GM23338 (cell line): ENCODE results near the gene TENT5C. TPM values are rescaled to one million over a fixed set of nuclear protein-coding genes. Genes with fewer than 3 reads are reported as not detected.

Experiments used
- ATAC-seq: fragments of 200-7000 bp; cut with Tn5 transposase; 3 replicates; pipeline ENCODE4 v1.9.1; 2020
- DNase-seq: peaks from one replicate; pipeline ENCODE4 v3.0.0-alpha.2; 2015; ENCODE audit warnings: low spot score
- H2AFZ ChIP-seq: fragments of 200-600 bp; sonication (generic); 2 replicates; pipeline ENCODE4 v1.8.0; 2016; ENCODE audit warnings: antibody characterized with exemption, mild to moderate bottlenecking, moderate library complexity
- H3F3A ChIP-seq: fragments of 200-600 bp; sonication (generic); replicated peaks from 2 replicates; pipeline ENCODE4 v1.8.0; 2017; ENCODE audit warnings: antibody characterized with exemption, mixed run types, low read depth
- H3K27ac ChIP-seq: fragments of 200-600 bp; sonication (generic); 2 replicates; pipeline ENCODE4 v1.6.1; 2016; ENCODE audit warnings: low read depth
- H3K27me3 ChIP-seq: fragments of 200-600 bp; sonication (generic); 2 replicates; pipeline ENCODE4 v1.8.0; 2016; ENCODE audit warnings: mild to moderate bottlenecking, mixed run types, moderate library complexity; ENCODE audit not compliant: insufficient read depth
- H3K36me3 ChIP-seq: fragments of 200-600 bp; sonication (generic); 2 replicates; pipeline ENCODE4 v1.8.0; 2016; ENCODE audit warnings: mild to moderate bottlenecking; ENCODE audit not compliant: insufficient read depth
- H3K4me1 ChIP-seq: fragments of 200-600 bp; sonication (generic); 2 replicates; pipeline ENCODE4 v1.8.0; 2016; ENCODE audit warnings: mild to moderate bottlenecking, moderate library complexity; ENCODE audit not compliant: insufficient read depth
- H3K4me2 ChIP-seq: fragments of 200-600 bp; sonication (generic); 2 replicates; pipeline ENCODE4 v1.7.1; 2017; ENCODE audit warnings: mixed run types
- H3K4me3 ChIP-seq: fragments of 200-600 bp; sonication (generic); 2 replicates; pipeline ENCODE4 v1.6.1; 2016; ENCODE audit warnings: mixed run types
- H3K79me2 ChIP-seq: fragments of 200-600 bp; sonication (generic); replicated peaks from 2 replicates; pipeline ENCODE4 v1.8.0; 2017; ENCODE audit warnings: mild to moderate bottlenecking; ENCODE audit not compliant: insufficient read depth
- H3K9me2 ChIP-seq: fragments of 200-600 bp; sonication (generic); 2 replicates; pipeline ENCODE4 v1.8.0; 2017; ENCODE audit not compliant: insufficient read depth
- H4K20me1 ChIP-seq: fragments of 200-600 bp; sonication (generic); replicated peaks from 2 replicates; pipeline ENCODE4 v1.8.0; 2017; ENCODE audit warnings: mild to moderate bottlenecking; ENCODE audit not compliant: insufficient read depth
- H3K27ac Mint-ChIP-seq: 2 replicates; pipeline ENCODE4 v1.8.0; 2020; ENCODE audit warnings: inconsistent platforms, mild to moderate bottlenecking, moderate library complexity, mixed read lengths
- H3K27me3 Mint-ChIP-seq: 3 replicates; pipeline ENCODE4 v1.8.0; 2022; ENCODE audit warnings: low read depth, mild to moderate bottlenecking, moderate library complexity, mixed read lengths, inconsistent platforms; ENCODE audit not compliant: insufficient read depth, poor library complexity
- H3K36me3 Mint-ChIP-seq: 3 replicates; pipeline ENCODE4 v1.8.0; 2021; ENCODE audit warnings: low read depth, mild to moderate bottlenecking, inconsistent platforms, moderate library complexity, mixed read lengths
- H3K4me1 Mint-ChIP-seq: 3 replicates; pipeline ENCODE4 v1.8.0; 2020; ENCODE audit warnings: mild to moderate bottlenecking, inconsistent platforms, mixed read lengths
- H3K4me3 Mint-ChIP-seq: 3 replicates; pipeline ENCODE4 v1.8.0; 2021; ENCODE audit warnings: moderate library complexity, mild to moderate bottlenecking, inconsistent platforms, mixed read lengths
- H3K9me3 Mint-ChIP-seq: 3 replicates; pipeline ENCODE4 v1.8.0; 2020; ENCODE audit warnings: moderate library complexity, mild to moderate bottlenecking, inconsistent platforms, mixed read lengths
- CREB1 ChIP-seq: fragments of 250-450 bp; sonication (Bioruptor Pico); IDR thresholded peaks from 2 replicates; pipeline ENCODE4 v1.5.0; 2020; ENCODE audit warnings: low read depth, mild to moderate bottlenecking, moderate library complexity
- EZH2 ChIP-seq: fragments of 200-600 bp; sonication (generic); IDR thresholded peaks from one replicate; pipeline ENCODE4 v1.8.0; 2017; ENCODE audit warnings: antibody characterized with exemption, mild to moderate bottlenecking, low read depth; ENCODE audit not compliant: unreplicated experiment
- EZH2phosphoT487 ChIP-seq: fragments of 200-600 bp; sonication (generic); IDR thresholded peaks from one replicate; pipeline ENCODE4 v1.8.1; 2018; ENCODE audit warnings: antibody characterized with exemption; ENCODE audit not compliant: unreplicated experiment
- JUNB ChIP-seq: IDR thresholded peaks from one replicate; pipeline ENCODE4 v1.6.1; 2016; ENCODE audit warnings: antibody characterized with exemption; ENCODE audit not compliant: unreplicated experiment
- NANOG ChIP-seq: IDR thresholded peaks from 2 replicates; pipeline ENCODE4 v1.6.1; 2016; ENCODE audit warnings: antibody characterized with exemption, borderline replicate concordance
- POLR2AphosphoS5 ChIP-seq: IDR thresholded peaks from 2 replicates; pipeline ENCODE4 v1.6.1; 2016; ENCODE audit warnings: antibody characterized with exemption, low read depth
- STAT1 ChIP-seq: IDR thresholded peaks from one replicate; pipeline ENCODE4 v1.6.1; 2016; ENCODE audit warnings: antibody characterized with exemption; ENCODE audit not compliant: unreplicated experiment
- ZNF114 ChIP-seq: fragments of 250-450 bp; sonication (Bioruptor Pico); IDR thresholded peaks from 2 replicates; pipeline ENCODE4 v1.5.0; 2020; ENCODE audit warnings: mild to moderate bottlenecking, moderate library complexity
- ZNF331 ChIP-seq: fragments of 250-450 bp; sonication (Bioruptor Pico); IDR thresholded peaks from 2 replicates; pipeline ENCODE4 v1.5.0; 2020; ENCODE audit warnings: low read depth, mild to moderate bottlenecking, moderate library complexity
- polyA plus RNA-seq: library from polyadenylated mRNA; unstranded; fragments of >200 nt; fragmentation: Nextera tagmentation; extraction: Ambion mirVana; gene quantifications from 2 replicates; pipeline ENCODE4 v1.2.1, GENCODE V29; 2016
- total RNA-seq: library from RNA; depleted of rRNA; stranded (reverse); fragments of >200 nt; shearing (Covaris generic); gene quantifications from 2 replicates; pipeline ENCODE4 v1.2.3, GENCODE V29; 2014
- TF ChIP-seq, protein P1 (sequence below), 2 experiments: fragments of 200-600 bp in 1 of 2; sonication (generic) in 1 of 2; conservative IDR thresholded peaks; 2 replicates each; pipeline versions ENCODE4 v1.5.1 to v1.6.1; 2016 to 2017; ENCODE audit warnings: antibody characterized with exemption in 2 of 2, low read depth in 2 of 2, mild to moderate bottlenecking in 2 of 2, moderate library complexity in 1 of 2
- TF ChIP-seq, protein P2 (sequence below): fragments of 250-450 bp; sonication (Bioruptor Pico); IDR thresholded peaks from 2 replicates; pipeline ENCODE4 v1.5.0; 2020; ENCODE audit warnings: mild to moderate bottlenecking, moderate library complexity
- TF ChIP-seq, protein P3 (sequence below): IDR thresholded peaks from 2 replicates; pipeline ENCODE4 v1.6.1; 2016; ENCODE audit warnings: antibody characterized with exemption
- TF ChIP-seq, protein P4 (sequence below): IDR thresholded peaks from one replicate; pipeline ENCODE4 v1.6.1; 2018; ENCODE audit warnings: antibody characterized with exemption; ENCODE audit not compliant: unreplicated experiment

Gene TENT5C
- total and polyA plus RNA-seq, 2 experiments from 2014 or later: 0.23 to 0.80 TPM

DNA sequence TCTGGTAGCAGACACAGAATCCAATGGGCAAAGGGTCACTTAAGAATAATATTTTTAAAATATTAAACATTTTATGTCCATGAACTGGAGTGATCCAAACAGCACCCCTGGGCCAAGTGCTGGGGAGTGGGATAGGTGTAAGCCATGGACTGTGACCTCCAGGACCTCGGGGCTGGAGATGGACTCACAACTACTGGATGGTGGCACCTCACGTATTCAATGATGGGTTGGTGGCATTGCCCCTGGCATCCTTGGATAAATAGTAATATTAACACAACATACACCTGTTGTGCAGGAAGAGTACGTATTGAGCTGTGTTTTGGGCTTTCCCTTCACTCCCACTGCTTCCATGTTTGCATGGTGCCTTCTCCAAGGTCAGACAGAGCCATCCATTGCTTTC lies 39.3 kb upstream of the TENT5C start:
- Mint-ChIP-seq H3K4me3 (no peak overlapping the region), H3K9me3 (no peaks in the 10 kb centered on the region), H3K27ac (no peak overlapping the region), H3K27me3 (peaks cover 4% of the 10 kb centered on the region), H3K36me3 (no peaks in the 10 kb centered on the region), H3K4me1 (no peaks in the 10 kb centered on the region; the same call in 2 of the 3 replicates)
- Histone ChIP-seq H2AFZ (no peak overlapping the region), H3K4me3 (no peak overlapping the region), H3K36me3 (no peaks in the 10 kb centered on the region), H3K27ac (no peak overlapping the region), H4K20me1 (no peaks in the 10 kb centered on the region), H3K4me1 (no peaks in the 10 kb centered on the region), H3K79me2 (no peaks in the 10 kb centered on the region), H3F3A (no peaks in the 10 kb centered on the region), H3K9me2 (no peaks in the 10 kb centered on the region), H3K27me3 (no peaks in the 10 kb centered on the region), H3K4me2 (no peak overlapping the region)
- ATAC-seq: no peak
- DNase-seq: no peak
- TF ChIP-seq, protein P1, sequence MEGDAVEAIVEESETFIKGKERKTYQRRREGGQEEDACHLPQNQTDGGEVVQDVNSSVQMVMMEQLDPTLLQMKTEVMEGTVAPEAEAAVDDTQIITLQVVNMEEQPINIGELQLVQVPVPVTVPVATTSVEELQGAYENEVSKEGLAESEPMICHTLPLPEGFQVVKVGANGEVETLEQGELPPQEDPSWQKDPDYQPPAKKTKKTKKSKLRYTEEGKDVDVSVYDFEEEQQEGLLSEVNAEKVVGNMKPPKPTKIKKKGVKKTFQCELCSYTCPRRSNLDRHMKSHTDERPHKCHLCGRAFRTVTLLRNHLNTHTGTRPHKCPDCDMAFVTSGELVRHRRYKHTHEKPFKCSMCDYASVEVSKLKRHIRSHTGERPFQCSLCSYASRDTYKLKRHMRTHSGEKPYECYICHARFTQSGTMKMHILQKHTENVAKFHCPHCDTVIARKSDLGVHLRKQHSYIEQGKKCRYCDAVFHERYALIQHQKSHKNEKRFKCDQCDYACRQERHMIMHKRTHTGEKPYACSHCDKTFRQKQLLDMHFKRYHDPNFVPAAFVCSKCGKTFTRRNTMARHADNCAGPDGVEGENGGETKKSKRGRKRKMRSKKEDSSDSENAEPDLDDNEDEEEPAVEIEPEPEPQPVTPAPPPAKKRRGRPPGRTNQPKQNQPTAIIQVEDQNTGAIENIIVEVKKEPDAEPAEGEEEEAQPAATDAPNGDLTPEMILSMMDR (conservative IDR thresholded peaks at IDR 0.05; ENCODE audit: low read depth in 2 of 2): no peak
- TF ChIP-seq JUNB (no peak), ZNF331 (no peak), POLR2AphosphoS5 (no peak), NANOG (no peak), EZH2phosphoT487 (no peak), EZH2 (no peak), ZNF114 (CRISPR knock-in tag) (no peak), STAT1 (no peak), CREB1 (CRISPR knock-in tag) (no peak)
- TF ChIP-seq, protein P2, sequence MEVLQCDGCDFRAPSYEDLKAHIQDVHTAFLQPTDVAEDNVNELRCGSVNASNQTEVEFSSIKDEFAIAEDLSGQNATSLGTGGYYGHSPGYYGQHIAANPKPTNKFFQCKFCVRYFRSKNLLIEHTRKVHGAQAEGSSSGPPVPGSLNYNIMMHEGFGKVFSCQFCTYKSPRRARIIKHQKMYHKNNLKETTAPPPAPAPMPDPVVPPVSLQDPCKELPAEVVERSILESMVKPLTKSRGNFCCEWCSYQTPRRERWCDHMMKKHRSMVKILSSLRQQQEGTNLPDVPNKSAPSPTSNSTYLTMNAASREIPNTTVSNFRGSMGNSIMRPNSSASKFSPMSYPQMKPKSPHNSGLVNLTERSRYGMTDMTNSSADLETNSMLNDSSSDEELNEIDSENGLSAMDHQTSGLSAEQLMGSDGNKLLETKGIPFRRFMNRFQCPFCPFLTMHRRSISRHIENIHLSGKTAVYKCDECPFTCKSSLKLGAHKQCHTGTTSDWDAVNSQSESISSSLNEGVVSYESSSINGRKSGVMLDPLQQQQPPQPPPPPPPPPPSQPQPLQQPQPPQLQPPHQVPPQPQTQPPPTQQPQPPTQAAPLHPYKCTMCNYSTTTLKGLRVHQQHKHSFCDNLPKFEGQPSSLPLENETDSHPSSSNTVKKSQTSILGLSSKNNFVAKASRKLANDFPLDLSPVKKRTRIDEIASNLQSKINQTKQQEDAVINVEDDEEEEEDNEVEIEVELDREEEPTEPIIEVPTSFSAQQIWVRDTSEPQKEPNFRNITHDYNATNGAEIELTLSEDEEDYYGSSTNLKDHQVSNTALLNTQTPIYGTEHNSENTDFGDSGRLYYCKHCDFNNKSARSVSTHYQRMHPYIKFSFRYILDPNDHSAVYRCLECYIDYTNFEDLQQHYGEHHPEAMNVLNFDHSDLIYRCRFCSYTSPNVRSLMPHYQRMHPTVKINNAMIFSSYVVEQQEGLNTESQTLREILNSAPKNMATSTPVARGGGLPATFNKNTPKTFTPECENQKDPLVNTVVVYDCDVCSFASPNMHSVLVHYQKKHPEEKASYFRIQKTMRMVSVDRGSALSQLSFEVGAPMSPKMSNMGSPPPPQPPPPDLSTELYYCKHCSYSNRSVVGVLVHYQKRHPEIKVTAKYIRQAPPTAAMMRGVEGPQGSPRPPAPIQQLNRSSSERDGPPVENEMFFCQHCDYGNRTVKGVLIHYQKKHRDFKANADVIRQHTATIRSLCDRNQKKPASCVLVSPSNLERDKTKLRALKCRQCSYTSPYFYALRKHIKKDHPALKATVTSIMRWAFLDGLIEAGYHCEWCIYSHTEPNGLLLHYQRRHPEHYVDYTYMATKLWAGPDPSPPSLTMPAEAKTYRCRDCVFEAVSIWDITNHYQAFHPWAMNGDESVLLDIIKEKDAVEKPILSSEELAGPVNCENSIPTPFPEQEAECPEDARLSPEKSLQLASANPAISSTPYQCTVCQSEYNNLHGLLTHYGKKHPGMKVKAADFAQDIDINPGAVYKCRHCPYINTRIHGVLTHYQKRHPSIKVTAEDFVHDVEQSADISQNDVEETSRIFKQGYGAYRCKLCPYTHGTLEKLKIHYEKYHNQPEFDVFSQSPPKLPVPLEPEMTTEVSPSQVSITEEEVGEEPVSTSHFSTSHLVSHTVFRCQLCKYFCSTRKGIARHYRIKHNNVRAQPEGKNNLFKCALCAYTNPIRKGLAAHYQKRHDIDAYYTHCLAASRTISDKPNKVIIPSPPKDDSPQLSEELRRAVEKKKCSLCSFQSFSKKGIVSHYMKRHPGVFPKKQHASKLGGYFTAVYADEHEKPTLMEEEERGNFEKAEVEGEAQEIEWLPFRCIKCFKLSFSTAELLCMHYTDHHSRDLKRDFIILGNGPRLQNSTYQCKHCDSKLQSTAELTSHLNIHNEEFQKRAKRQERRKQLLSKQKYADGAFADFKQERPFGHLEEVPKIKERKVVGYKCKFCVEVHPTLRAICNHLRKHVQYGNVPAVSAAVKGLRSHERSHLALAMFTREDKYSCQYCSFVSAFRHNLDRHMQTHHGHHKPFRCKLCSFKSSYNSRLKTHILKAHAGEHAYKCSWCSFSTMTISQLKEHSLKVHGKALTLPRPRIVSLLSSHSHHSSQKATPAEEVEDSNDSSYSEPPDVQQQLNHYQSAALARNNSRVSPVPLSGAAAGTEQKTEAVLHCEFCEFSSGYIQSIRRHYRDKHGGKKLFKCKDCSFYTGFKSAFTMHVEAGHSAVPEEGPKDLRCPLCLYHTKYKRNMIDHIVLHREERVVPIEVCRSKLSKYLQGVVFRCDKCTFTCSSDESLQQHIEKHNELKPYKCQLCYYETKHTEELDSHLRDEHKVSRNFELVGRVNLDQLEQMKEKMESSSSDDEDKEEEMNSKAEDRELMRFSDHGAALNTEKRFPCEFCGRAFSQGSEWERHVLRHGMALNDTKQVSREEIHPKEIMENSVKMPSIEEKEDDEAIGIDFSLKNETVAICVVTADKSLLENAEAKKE (CRISPR knock-in tag): no peak
- TF ChIP-seq, protein P3, sequence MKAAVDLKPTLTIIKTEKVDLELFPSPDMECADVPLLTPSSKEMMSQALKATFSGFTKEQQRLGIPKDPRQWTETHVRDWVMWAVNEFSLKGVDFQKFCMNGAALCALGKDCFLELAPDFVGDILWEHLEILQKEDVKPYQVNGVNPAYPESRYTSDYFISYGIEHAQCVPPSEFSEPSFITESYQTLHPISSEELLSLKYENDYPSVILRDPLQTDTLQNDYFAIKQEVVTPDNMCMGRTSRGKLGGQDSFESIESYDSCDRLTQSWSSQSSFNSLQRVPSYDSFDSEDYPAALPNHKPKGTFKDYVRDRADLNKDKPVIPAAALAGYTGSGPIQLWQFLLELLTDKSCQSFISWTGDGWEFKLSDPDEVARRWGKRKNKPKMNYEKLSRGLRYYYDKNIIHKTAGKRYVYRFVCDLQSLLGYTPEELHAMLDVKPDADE: no peak
- TF ChIP-seq, protein P4, sequence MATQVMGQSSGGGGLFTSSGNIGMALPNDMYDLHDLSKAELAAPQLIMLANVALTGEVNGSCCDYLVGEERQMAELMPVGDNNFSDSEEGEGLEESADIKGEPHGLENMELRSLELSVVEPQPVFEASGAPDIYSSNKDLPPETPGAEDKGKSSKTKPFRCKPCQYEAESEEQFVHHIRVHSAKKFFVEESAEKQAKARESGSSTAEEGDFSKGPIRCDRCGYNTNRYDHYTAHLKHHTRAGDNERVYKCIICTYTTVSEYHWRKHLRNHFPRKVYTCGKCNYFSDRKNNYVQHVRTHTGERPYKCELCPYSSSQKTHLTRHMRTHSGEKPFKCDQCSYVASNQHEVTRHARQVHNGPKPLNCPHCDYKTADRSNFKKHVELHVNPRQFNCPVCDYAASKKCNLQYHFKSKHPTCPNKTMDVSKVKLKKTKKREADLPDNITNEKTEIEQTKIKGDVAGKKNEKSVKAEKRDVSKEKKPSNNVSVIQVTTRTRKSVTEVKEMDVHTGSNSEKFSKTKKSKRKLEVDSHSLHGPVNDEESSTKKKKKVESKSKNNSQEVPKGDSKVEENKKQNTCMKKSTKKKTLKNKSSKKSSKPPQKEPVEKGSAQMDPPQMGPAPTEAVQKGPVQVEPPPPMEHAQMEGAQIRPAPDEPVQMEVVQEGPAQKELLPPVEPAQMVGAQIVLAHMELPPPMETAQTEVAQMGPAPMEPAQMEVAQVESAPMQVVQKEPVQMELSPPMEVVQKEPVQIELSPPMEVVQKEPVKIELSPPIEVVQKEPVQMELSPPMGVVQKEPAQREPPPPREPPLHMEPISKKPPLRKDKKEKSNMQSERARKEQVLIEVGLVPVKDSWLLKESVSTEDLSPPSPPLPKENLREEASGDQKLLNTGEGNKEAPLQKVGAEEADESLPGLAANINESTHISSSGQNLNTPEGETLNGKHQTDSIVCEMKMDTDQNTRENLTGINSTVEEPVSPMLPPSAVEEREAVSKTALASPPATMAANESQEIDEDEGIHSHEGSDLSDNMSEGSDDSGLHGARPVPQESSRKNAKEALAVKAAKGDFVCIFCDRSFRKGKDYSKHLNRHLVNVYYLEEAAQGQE: no peak
